Neural cell (in vitro differentiated cells): ENCODE measurements around the gene DPYSL4. TPM values are rescaled to one million over a fixed set of nuclear protein-coding genes. Genes with fewer than 3 reads are reported as not detected.

Experiments used
- H2AFZ ChIP-seq: fragments of 200-600, 300-800 bp; sonication (generic), shearing (Covaris generic); 2 replicates; pipeline ENCODE4 v1.6.0; 2014; ENCODE audit warnings: low read depth, mild to moderate bottlenecking, antibody characterized with exemption, low read length, moderate library complexity
- H3F3A ChIP-seq: fragments of 200-600 bp; shearing (Covaris generic); 2 replicates; pipeline ENCODE4 v1.6.1; 2016; ENCODE audit warnings: mild to moderate bottlenecking, moderate library complexity, mixed read lengths, antibody characterized with exemption, low read length; ENCODE audit not compliant: insufficient read depth, poor library complexity, severe bottlenecking
- H3K27ac ChIP-seq: fragments of 200-600, 300-800 bp; sonication (generic), shearing (Covaris generic); 2 replicates; pipeline ENCODE4 v1.5.1; 2014; ENCODE audit warnings: mild to moderate bottlenecking, low read length, moderate library complexity
- H3K27me3 ChIP-seq: fragments of 300-800, 200-600 bp; sonication (generic), shearing (Covaris generic); 2 replicates; pipeline ENCODE4 v1.6.0; 2014; ENCODE audit warnings: mild to moderate bottlenecking, low read depth, low read length, moderate library complexity; ENCODE audit not compliant: insufficient read depth
- H3K36me3 ChIP-seq: fragments of 300-800, 200-600 bp; sonication (generic), shearing (Covaris generic); 2 replicates; pipeline ENCODE4 v1.5.1; 2014; ENCODE audit warnings: mild to moderate bottlenecking, antibody characterized with exemption, low read length, moderate library complexity; ENCODE audit not compliant: insufficient read depth
- H3K4me2 ChIP-seq: fragments of 300-800, 200-600 bp; sonication (generic), shearing (Covaris generic); 2 replicates; pipeline ENCODE4 v1.6.0; 2014; ENCODE audit warnings: mild to moderate bottlenecking, low read length
- H3K4me3 ChIP-seq: fragments of 300-800, 200-600 bp; sonication (generic), shearing (Covaris generic); 2 replicates; pipeline ENCODE4 v1.5.1; 2014; ENCODE audit warnings: mild to moderate bottlenecking, low read length, moderate library complexity
- H3K79me2 ChIP-seq: fragments of 200-600 bp; shearing (Covaris generic); replicated peaks from 2 replicates; pipeline ENCODE4 v1.6.0; 2014; ENCODE audit warnings: mild to moderate bottlenecking, low read length, moderate library complexity; ENCODE audit not compliant: insufficient read depth
- H3K9ac ChIP-seq: fragments of 300-800, 200-600 bp; sonication (generic), shearing (Covaris generic); 2 replicates; pipeline ENCODE4 v1.6.1; 2016; ENCODE audit warnings: mild to moderate bottlenecking, low read length, mixed read lengths
- H3K9me2 ChIP-seq: fragments of 200-600 bp; shearing (Covaris generic); 2 replicates; pipeline ENCODE4 v1.6.1; 2016; ENCODE audit warnings: mild to moderate bottlenecking, low read length, mixed read lengths; ENCODE audit not compliant: insufficient read depth
- H3K9me3 ChIP-seq: fragments of 200-600, 300-800 bp; sonication (generic), shearing (Covaris generic); 2 replicates; pipeline ENCODE4 v1.6.1; 2016; ENCODE audit warnings: mild to moderate bottlenecking, mixed run types, low read length, moderate library complexity, mixed read lengths
- H4K20me1 ChIP-seq: fragments of 200-600 bp; shearing (Covaris generic); 2 replicates; pipeline ENCODE4 v1.6.1; 2016; ENCODE audit warnings: mild to moderate bottlenecking, mixed run types; ENCODE audit not compliant: insufficient read depth
- CTCF ChIP-seq: fragments of 450-650 bp; IDR thresholded peaks from 2 replicates; pipeline ENCODE4 v1.5.1; 2014; ENCODE audit warnings: antibody characterized with exemption, mild to moderate bottlenecking, moderate library complexity; ENCODE audit not compliant: poor library complexity, severe bottlenecking
- EP300 ChIP-seq: fragments of 450-650 bp; conservative IDR thresholded peaks from 2 replicates; pipeline ENCODE4 v1.6.1; 2014; ENCODE audit warnings: antibody characterized with exemption, mild to moderate bottlenecking, moderate library complexity; ENCODE audit not compliant: poor library complexity, severe bottlenecking
- EZH2 ChIP-seq: fragments of 200-600, 300-800 bp; shearing (Covaris generic), sonication (generic); IDR thresholded peaks from 2 replicates; pipeline ENCODE4 v1.6.1; 2014; ENCODE audit warnings: antibody characterized with exemption, low read length, borderline replicate concordance, mild to moderate bottlenecking; ENCODE audit not compliant: insufficient read depth, poor library complexity, severe bottlenecking
- MXI1 ChIP-seq: fragments of 450-650 bp; conservative IDR thresholded peaks from 2 replicates; pipeline ENCODE4 v1.6.1; 2014; ENCODE audit warnings: antibody characterized with exemption, mild to moderate bottlenecking; ENCODE audit not compliant: poor library complexity, severe bottlenecking
- POLR2AphosphoS5 ChIP-seq: IDR thresholded peaks from 2 replicates; pipeline ENCODE4 v1.6.1; 2012
- RAD21 ChIP-seq: fragments of 450-650 bp; conservative IDR thresholded peaks from 2 replicates; pipeline ENCODE4 v1.6.1; 2014; ENCODE audit warnings: antibody characterized with exemption, mild to moderate bottlenecking, moderate library complexity
- REST ChIP-seq: IDR thresholded peaks from 2 replicates; pipeline ENCODE4 v1.6.1; 2012; ENCODE audit warnings: borderline replicate concordance
- SMC3 ChIP-seq: fragments of 450-650 bp; conservative IDR thresholded peaks from 2 replicates; pipeline ENCODE4 v1.6.1; 2014; ENCODE audit warnings: antibody characterized with exemption, mild to moderate bottlenecking, moderate library complexity; ENCODE audit not compliant: poor library complexity
- TAF1 ChIP-seq: IDR thresholded peaks from 2 replicates; pipeline ENCODE4 v1.6.1; 2012; ENCODE audit warnings: low read depth
- polyA plus RNA-seq: library from polyadenylated mRNA; depleted of rRNA; stranded (reverse); fragments of >200 nt; gene quantifications from 2 replicates; pipeline ENCODE4 v1.2.3, GENCODE V29; 2014

DPYSL4 gene
- polyA plus RNA-seq, 1 donor from 2014 or later: 116 TPM

GRCh38 chr10:132204781-132205473 is 18.2 kb downstream of the DPYSL4 start (continued):
- TF ChIP-seq MXI1 (no peak), RAD21 (no peak)

GRCh38 chr10:132205650-132206376 is 19.1 kb downstream of the DPYSL4 start:
- Histone ChIP-seq H3F3A (no peaks in the 10 kb centered on the region), H3K36me3 (no peaks in the 10 kb centered on the region), H3K79me2 (no peaks in the 10 kb centered on the region), H2AFZ (no peak overlapping the region), H3K9ac (no peak overlapping the region), H4K20me1 (no peaks in the 10 kb centered on the region), H3K27me3 (no peaks in the 10 kb centered on the region), H3K4me3 (no peak overlapping the region), H3K9me3 (no peaks in the 10 kb centered on the region), H3K9me2 (no peaks in the 10 kb centered on the region), H3K27ac (no peak overlapping the region), H3K4me2 (no peak overlapping the region)
- no peak for TF ChIP-seq EP300
- TF ChIP-seq POLR2AphosphoS5: no peak
- no peak for TF ChIP-seq SMC3
- TF ChIP-seq CTCF: no peak
- TF ChIP-seq REST: no peak
- no peak for TF ChIP-seq EZH2
- no peak for TF ChIP-seq MXI1
- TF ChIP-seq RAD21: no peak
- TF ChIP-seq TAF1: no peak

GRCh38 chr10:132206377-132206745 is 19.6 kb downstream of the DPYSL4 start:
- H3K4me2 ChIP-seq: no peak overlapping the region
- H3K9me3 ChIP-seq: no peaks in the 10 kb centered on the region
- TF ChIP-seq EZH2 (no peak), MXI1 (no peak), RAD21 (no peak), EP300 (no peak), TAF1 (no peak), REST (no peak), SMC3 (no peak), CTCF (no peak), POLR2AphosphoS5 (no peak)
- no peak overlapping the region for H3K9ac ChIP-seq
- H2AFZ ChIP-seq: no peak overlapping the region
- no peaks in the 10 kb centered on the region for H3K79me2 ChIP-seq
- H4K20me1 ChIP-seq: no peaks in the 10 kb centered on the region
- H3K36me3 ChIP-seq: no peaks in the 10 kb centered on the region
- no peaks in the 10 kb centered on the region for H3F3A ChIP-seq
- H3K4me3 ChIP-seq: no peak overlapping the region
- no peaks in the 10 kb centered on the region for H3K9me2 ChIP-seq
- no peaks in the 10 kb centered on the region for H3K27me3 ChIP-seq
- no peak overlapping the region for H3K27ac ChIP-seq
